ENCODE measurements around the gene TRPV4.

DNA sequence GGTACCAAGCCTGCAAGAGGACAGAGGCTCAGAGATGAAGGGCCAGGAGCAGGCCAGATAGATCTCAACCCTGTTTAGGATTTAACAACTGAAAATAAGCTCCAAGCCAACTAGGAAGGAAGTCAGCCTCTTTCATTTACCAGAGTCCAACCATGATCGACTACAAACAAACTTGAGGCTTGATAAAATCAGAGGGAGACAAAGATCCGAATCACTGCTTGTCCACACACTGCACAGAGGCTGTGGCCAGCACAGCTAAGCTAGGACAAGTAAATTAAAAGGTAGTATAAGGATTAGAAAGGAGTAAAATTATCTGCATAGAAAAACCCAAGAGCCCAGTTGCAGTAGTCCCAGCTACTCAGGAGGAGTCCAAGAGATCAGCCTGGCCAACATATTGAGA, 79.2 kb downstream of the TRPV4 start:
- TF ChIP-seq, protein P1, sequence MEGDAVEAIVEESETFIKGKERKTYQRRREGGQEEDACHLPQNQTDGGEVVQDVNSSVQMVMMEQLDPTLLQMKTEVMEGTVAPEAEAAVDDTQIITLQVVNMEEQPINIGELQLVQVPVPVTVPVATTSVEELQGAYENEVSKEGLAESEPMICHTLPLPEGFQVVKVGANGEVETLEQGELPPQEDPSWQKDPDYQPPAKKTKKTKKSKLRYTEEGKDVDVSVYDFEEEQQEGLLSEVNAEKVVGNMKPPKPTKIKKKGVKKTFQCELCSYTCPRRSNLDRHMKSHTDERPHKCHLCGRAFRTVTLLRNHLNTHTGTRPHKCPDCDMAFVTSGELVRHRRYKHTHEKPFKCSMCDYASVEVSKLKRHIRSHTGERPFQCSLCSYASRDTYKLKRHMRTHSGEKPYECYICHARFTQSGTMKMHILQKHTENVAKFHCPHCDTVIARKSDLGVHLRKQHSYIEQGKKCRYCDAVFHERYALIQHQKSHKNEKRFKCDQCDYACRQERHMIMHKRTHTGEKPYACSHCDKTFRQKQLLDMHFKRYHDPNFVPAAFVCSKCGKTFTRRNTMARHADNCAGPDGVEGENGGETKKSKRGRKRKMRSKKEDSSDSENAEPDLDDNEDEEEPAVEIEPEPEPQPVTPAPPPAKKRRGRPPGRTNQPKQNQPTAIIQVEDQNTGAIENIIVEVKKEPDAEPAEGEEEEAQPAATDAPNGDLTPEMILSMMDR (IDR thresholded peaks at IDR 0.05 in 4 of 5, conservative IDR thresholded peaks at IDR 0.05 in 1 of 5) = no peak
- no peak for TF ChIP-seq POLR2A (IDR thresholded peaks at IDR 0.05)
